Naive thymus-derived CD8-positive, alpha-beta T cell (primary cell): ENCODE results near the gene IFIH1. TPM values are rescaled to one million over a fixed set of nuclear protein-coding genes. Genes with fewer than 3 reads are reported as not detected.

Experiments
- ATAC-seq, 2 donors: fragments of 150-1000 bp; cut with Tn5 transposase in 1 of 2; sonication (Bioruptor Pico), chemical (Tn5 transposase) in 1 of 2; 1 replicate in 1 of 2; 2 replicates in 1 of 2; pipeline ENCODE4 v1.10.0; 2021; ENCODE audit warnings: mild to moderate bottlenecking in 2 of 2, moderate library complexity in 2 of 2
- POLR2A ChIA-PET: fragments of 350-600 bp; sonication (Branson Sonifier 250); formaldehyde crosslinking; loops from one replicate; lab custom pipeline; 2021; ENCODE audit warnings: antibody characterized with exemption; lab: Charles Lee
- DNase-seq, 10 donors: peaks; one replicate each; pipeline versions ENCODE4 v3.0.0 to v3.0.0-alpha.2; 2020 to 2022
- H3K27ac Mint-ChIP-seq, 10 donors: one replicate each; pipeline ENCODE4 v1.8.0; 2020 to 2022; ENCODE audit warnings: mild to moderate bottlenecking in 10 of 10, mixed read lengths in 10 of 10, moderate library complexity in 4 of 10, inconsistent platforms in 1 of 10
- H3K27me3 Mint-ChIP-seq, 5 donors: one replicate each; pipeline ENCODE4 v1.8.0; 2021 to 2022; ENCODE audit warnings: mixed read lengths in 5 of 5
- H3K36me3 Mint-ChIP-seq, 3 donors: one replicate each; pipeline ENCODE4 v1.8.0; 2020 to 2022; ENCODE audit warnings: mixed read lengths in 3 of 3, mild to moderate bottlenecking in 2 of 3, inconsistent platforms in 1 of 3
- H3K4me1 Mint-ChIP-seq, 4 donors: one replicate each; pipeline ENCODE4 v1.8.0; 2021 to 2022; ENCODE audit warnings: mixed read lengths in 4 of 4
- H3K4me3 Mint-ChIP-seq, 10 donors: one replicate each; pipeline ENCODE4 v1.8.0; 2020 to 2022; ENCODE audit warnings: mild to moderate bottlenecking in 10 of 10, mixed read lengths in 10 of 10, moderate library complexity in 6 of 10, inconsistent platforms in 1 of 10
- H3K9me3 Mint-ChIP-seq, 9 donors: one replicate each; pipeline ENCODE4 v1.8.0; 2020 to 2022; ENCODE audit warnings: mixed read lengths in 9 of 9, mild to moderate bottlenecking in 3 of 9, inconsistent platforms in 1 of 9, moderate library complexity in 1 of 9
- polyA plus RNA-seq, 3 donors: library from polyadenylated mRNA; unstranded; fragments of 300-500 nt; fragmentation: Illumina TruSeq; gene quantifications; one replicate each; pipeline ENCODE4 v1.2.3, GENCODE V29; 2021
- total RNA-seq, 8 experiments: library from RNA in 2 of 8; stranded (reverse) in 2 of 8; gene quantifications; one replicate each; pipeline ENCODE4 v1.2.3 and lab custom pipeline; 2021 to 2026

IFIH1 gene
- 10 to 100 TPM; 24.3 to 25.5 TPM for total RNA-seq
- 10 to 100 TPM; 10.6 to 15.7 (median 12.6) TPM for polyA plus RNA-seq
- total RNA-seq (lab: John Stamatoyannopoulos, UW): 30.5 to 63.1 (median 46.5) reads per million in 6 experiments

- H3K36me3 Mint-ChIP-seq: peaks cover 0 to 9% (median 0%) of the 10 kb centered on the region in 3 donors
- POLR2A ChIA-PET: interaction anchor here (0.8 to 2.3 kb wide), 4 partner anchors 9 to 25 kb away, joined by 3 to 12 read pairs (median 5); partner anchors contain the start of gene GCA
- peaks cover 27 to 73% (median 66%) of the 10 kb centered on the region in 4 donors for H3K4me1 Mint-ChIP-seq
- H3K9me3 Mint-ChIP-seq: peaks cover 0 to 2% (median 0%) of the 10 kb centered on the region in 9 donors
- ATAC-seq (peak; percentile 86 to 91), DNase-seq (peak; percentile 48 to 84 (median 75))
- peak within 1 kb of the TSS; percentile 90 to 100 (median 98) for H3K4me3 Mint-ChIP-seq
- H3K27ac Mint-ChIP-seq: peak within 1 kb of the TSS; percentile 98 to 100 (median 100)
- no peaks in the 10 kb centered on the region for H3K27me3 Mint-ChIP-seq
Observed at GRCh38 chr2:162318328-162319180, at the start of gene IFIH1. Gene IFIH1 (minus strand): TSS chr2:162318684. CDS start chr2:162318307, 377 bp downstream.

GRCh38 chr2:162365392-162365791 is 46.9 kb upstream of the IFIH1 start:
- H3K9me3 Mint-ChIP-seq: no peaks in the 10 kb centered on the region

GRCh38 chr2:162344617-162344950 is 26.1 kb upstream of the IFIH1 start:
- H3K4me3 Mint-ChIP-seq: peak overlapping the region; percentile 86 to 95 (median 93)
- ATAC-seq: no peak
- peak in 2 of 10 donors; percentile 5 to 16 for DNase-seq
- peaks cover 13 to 23% (median 16%) of the 10 kb centered on the region in 4 donors for H3K4me1 Mint-ChIP-seq
- H3K27ac Mint-ChIP-seq: peak overlapping the region in 8 of 10 donors; percentile 68 to 90 (median 82)
- H3K27me3 Mint-ChIP-seq: peaks cover 0 to 4% (median 0%) of the 10 kb centered on the region in 5 donors
- H3K9me3 Mint-ChIP-seq: no peaks in the 10 kb centered on the region
- POLR2A ChIA-PET: interaction anchor here (1.4 kb wide), 1 partner anchor 26 kb away, joined by 12 read pairs; the partner anchor contains the start of gene IFIH1
- H3K36me3 Mint-ChIP-seq: peaks cover 0 to 4% (median 3%) of the 10 kb centered on the region in 3 donors

More at GRCh38 chr2:162365392-162365791, 46.9 kb upstream of the IFIH1 start:
- no peak for ATAC-seq
- H3K27me3 Mint-ChIP-seq: no peaks in the 10 kb centered on the region
- no peak overlapping the region for H3K4me3 Mint-ChIP-seq
- H3K36me3 Mint-ChIP-seq: peaks cover 0 to 6% (median 0%) of the 10 kb centered on the region in 3 donors
- DNase-seq: no peak
- no peaks in the 10 kb centered on the region for H3K4me1 Mint-ChIP-seq
- no peak overlapping the region for H3K27ac Mint-ChIP-seq
- POLR2A ChIA-PET: no interaction called here

- Mint-ChIP-seq H3K4me3 (peak within 1 kb of the TSS; percentile 86 to 95 (median 93)), H3K9me3 (no peaks in the 10 kb centered on the region), H3K27ac (peak within 1 kb of the TSS; percentile 45 to 96 (median 82)), H3K27me3 (peaks cover 0 to 4% (median 0%) of the 10 kb centered on the region in 5 donors), H3K4me1 (peaks cover 10 to 23% (median 15%) of the 10 kb centered on the region in 4 donors), H3K36me3 (no peaks in the 10 kb centered on the region)
- peak; percentile 96 to 97 for ATAC-seq
- DNase-seq: peak; percentile 93 to 99 (median 98)
- POLR2A ChIA-PET: interaction anchor here (1.4 kb wide), 1 partner anchor 26 kb away, joined by 12 read pairs; the partner anchor contains the start of gene IFIH1
Observed at GRCh38 chr2:162343824-162344616, 25.5 kb upstream of the IFIH1 start, which contains the start of gene GCA. Gene GCA (plus strand): TSS chr2:162344132. CDS start chr2:162344249, 117 bp downstream.

GRCh38 chr2:162343492-162343823 is 25.0 kb upstream of the IFIH1 start:
- H3K9me3 Mint-ChIP-seq: no peaks in the 10 kb centered on the region
- H3K27me3 Mint-ChIP-seq: peaks cover 0 to 4% (median 0%) of the 10 kb centered on the region in 5 donors
- ATAC-seq (no peak), DNase-seq (no peak)
- peak overlapping the region; percentile 86 to 95 (median 93) for H3K4me3 Mint-ChIP-seq
- POLR2A ChIA-PET: interaction anchor here (1.4 kb wide), 1 partner anchor 25 kb away, joined by 12 read pairs; the partner anchor contains the start of gene IFIH1
- peak overlapping the region; percentile 9 to 96 (median 62) for H3K27ac Mint-ChIP-seq
- H3K4me1 Mint-ChIP-seq: peaks cover 10 to 23% (median 15%) of the 10 kb centered on the region in 4 donors
- H3K36me3 Mint-ChIP-seq: no peaks in the 10 kb centered on the region

- Mint-ChIP-seq H3K27ac (no peak overlapping the region), H3K4me1 (peaks cover 10 to 23% (median 15%) of the 10 kb centered on the region in 4 donors), H3K9me3 (no peaks in the 10 kb centered on the region), H3K4me3 (peak overlapping the region in 7 of 10 donors; percentile 2 to 95 (median 33)), H3K27me3 (peaks cover 0 to 4% (median 0%) of the 10 kb centered on the region in 5 donors), H3K36me3 (no peaks in the 10 kb centered on the region)
- no peak for DNase-seq
- POLR2A ChIA-PET: no interaction called here
- ATAC-seq: no peak
Observed at GRCh38 chr2:162342841-162343240, 24.4 kb upstream of the IFIH1 start.

- Mint-ChIP-seq H3K36me3 (no peaks in the 10 kb centered on the region), H3K27ac (no peak overlapping the region), H3K9me3 (no peaks in the 10 kb centered on the region), H3K4me1 (peaks cover 10 to 23% (median 15%) of the 10 kb centered on the region in 4 donors), H3K27me3 (peaks cover 0 to 4% (median 0%) of the 10 kb centered on the region in 5 donors), H3K4me3 (peak overlapping the region in 1 of 10 donors; percentile 26)
- no peak for ATAC-seq
- POLR2A ChIA-PET: no interaction called here
- no peak for DNase-seq
Observed at GRCh38 chr2:162342321-162342720, 23.8 kb upstream of the IFIH1 start.

- peaks cover 0 to 4% (median 0%) of the 10 kb centered on the region in 5 donors for H3K27me3 Mint-ChIP-seq
- no peaks in the 10 kb centered on the region for H3K36me3 Mint-ChIP-seq
- no peaks in the 10 kb centered on the region for H3K9me3 Mint-ChIP-seq
- POLR2A ChIA-PET: no interaction called here
- DNase-seq (no peak), ATAC-seq (no peak)
- H3K4me1 Mint-ChIP-seq: peaks cover 9 to 20% (median 14%) of the 10 kb centered on the region in 4 donors
- H3K27ac Mint-ChIP-seq: no peak overlapping the region
- no peak overlapping the region for H3K4me3 Mint-ChIP-seq
Observed at GRCh38 chr2:162340822-162341221, 22.3 kb upstream of the IFIH1 start.

GRCh38 chr2:162337868-162338267 is 19.4 kb upstream of the IFIH1 start:
- H3K9me3 Mint-ChIP-seq: no peaks in the 10 kb centered on the region
- H3K27me3 Mint-ChIP-seq: peaks cover 0 to 4% (median 0%) of the 10 kb centered on the region in 5 donors
- no peaks in the 10 kb centered on the region for H3K36me3 Mint-ChIP-seq
- no peak overlapping the region for H3K27ac Mint-ChIP-seq
- ATAC-seq (no peak), DNase-seq (no peak)
- POLR2A ChIA-PET: no interaction called here
- H3K4me3 Mint-ChIP-seq: no peak overlapping the region
- no peaks in the 10 kb centered on the region for H3K4me1 Mint-ChIP-seq

- POLR2A ChIA-PET: interaction anchor here (0.9 kb wide), 1 partner anchor 15 kb away, joined by 4 read pairs; the partner anchor contains the start of gene IFIH1
- peaks cover 0 to under 1% (median 0%) of the 10 kb centered on the region in 4 donors for H3K4me1 Mint-ChIP-seq
- H3K27me3 Mint-ChIP-seq: no peaks in the 10 kb centered on the region
- no peak overlapping the region for H3K4me3 Mint-ChIP-seq
- H3K9me3 Mint-ChIP-seq: no peaks in the 10 kb centered on the region
- DNase-seq (no peak), ATAC-seq (peak in 1 of 2 donors; percentile 46)
- no peak overlapping the region for H3K27ac Mint-ChIP-seq
- no peaks in the 10 kb centered on the region for H3K36me3 Mint-ChIP-seq
Observed at GRCh38 chr2:162333968-162334367, 15.5 kb upstream of the IFIH1 start.

GRCh38 chr2:162330881-162331280 is 12.4 kb upstream of the IFIH1 start:
- ATAC-seq: no peak
- Mint-ChIP-seq H3K27me3 (no peaks in the 10 kb centered on the region), H3K4me3 (no peak overlapping the region), H3K4me1 (peaks cover 0 to 10% (median 3%) of the 10 kb centered on the region in 4 donors), H3K27ac (no peak overlapping the region), H3K9me3 (no peaks in the 10 kb centered on the region), H3K36me3 (no peaks in the 10 kb centered on the region)
- POLR2A ChIA-PET: no interaction called here
- no peak for DNase-seq
